HG02642 (cell line): ENCODE data around the gene RHOXF2.
"Not testable (repeated sequence)": the region's sequence is repeated elsewhere in the genome, so short reads cannot be mapped to it uniquely, and the experiment has no call there.

Experiments used
- ATAC-seq: cut with Tn5 transposase; IDR thresholded peaks from one replicate; pipeline ENCODE4 v1.9.1; 2021; ENCODE audit warnings: mild to moderate bottlenecking; ENCODE audit not compliant: unreplicated experiment, poor library complexity

The RHOXF2 gene, protein sequence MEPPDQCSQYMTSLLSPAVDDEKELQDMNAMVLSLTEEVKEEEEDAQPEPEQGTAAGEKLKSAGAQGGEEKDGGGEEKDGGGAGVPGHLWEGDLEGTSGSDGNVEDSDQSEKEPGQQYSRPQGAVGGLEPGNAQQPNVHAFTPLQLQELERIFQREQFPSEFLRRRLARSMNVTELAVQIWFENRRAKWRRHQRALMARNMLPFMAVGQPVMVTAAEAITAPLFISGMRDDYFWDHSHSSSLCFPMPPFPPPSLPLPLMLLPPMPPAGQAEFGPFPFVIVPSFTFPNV

DNA sequence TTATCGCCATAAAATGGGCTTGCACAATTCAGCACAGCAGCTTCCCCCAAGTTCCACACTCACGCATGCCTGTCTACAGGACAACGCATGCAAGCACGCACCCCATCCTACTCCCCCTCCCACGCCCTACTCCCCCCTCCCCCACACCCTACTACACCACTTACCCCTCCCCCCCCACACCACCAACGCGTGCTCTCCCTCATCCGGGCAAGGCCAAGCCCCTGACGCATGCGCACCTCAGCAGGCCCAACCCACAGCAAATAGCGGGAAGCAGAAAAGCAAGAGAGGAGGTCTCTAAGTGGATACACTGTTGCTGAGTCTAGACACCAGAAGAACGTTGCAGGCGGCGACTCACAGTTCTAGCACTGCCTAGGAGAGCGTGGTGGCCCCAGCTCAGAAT, at the start of gene RHOXF2:
Gene RHOXF2 (plus strand): TSS at position 301 of the 400 bp plus-strand sequence. CDS start 138 bp downstream, outside the sequence.
- not testable (repeated sequence) for ATAC-seq

DNA sequence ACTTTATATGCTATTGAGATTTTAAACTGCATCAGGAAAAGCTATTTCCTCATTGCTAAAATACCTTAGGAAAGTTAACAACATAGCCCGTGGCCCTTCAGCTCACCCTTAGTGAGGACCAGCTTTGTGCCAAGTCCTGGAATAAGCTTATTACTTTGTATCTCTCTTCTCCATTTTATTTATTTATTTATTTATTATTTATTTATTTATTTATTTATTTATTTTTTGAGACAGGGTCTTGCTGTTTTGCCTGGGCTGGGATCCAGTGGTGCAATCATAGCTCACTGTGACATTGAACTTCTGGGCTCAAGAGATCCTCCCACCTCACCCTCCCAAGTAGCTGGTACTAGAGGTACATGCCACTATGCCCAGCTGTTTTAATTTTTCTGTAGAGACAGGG, 49.0 kb upstream of the RHOXF2 start:
- ATAC-seq, result no peak

DNA sequence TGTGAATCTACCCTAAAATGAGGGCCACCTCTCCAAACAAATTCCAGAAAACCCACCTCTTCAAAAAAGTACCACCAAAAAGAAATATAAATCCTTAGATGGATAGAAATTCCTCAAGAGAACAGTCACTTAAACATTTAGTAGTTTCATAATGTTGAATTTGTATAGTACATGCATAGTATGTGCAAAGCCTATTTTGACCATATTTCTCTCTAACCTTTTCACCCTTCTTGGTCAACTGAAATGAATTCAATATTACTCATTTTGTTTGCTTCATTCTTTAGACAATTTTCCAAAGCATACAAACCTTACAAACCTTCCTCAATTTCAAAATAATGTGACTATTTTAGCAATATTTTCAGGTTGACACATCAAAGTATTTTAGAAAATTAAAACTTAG, 46.8 kb upstream of the RHOXF2 start:
- no peak for ATAC-seq

DNA sequence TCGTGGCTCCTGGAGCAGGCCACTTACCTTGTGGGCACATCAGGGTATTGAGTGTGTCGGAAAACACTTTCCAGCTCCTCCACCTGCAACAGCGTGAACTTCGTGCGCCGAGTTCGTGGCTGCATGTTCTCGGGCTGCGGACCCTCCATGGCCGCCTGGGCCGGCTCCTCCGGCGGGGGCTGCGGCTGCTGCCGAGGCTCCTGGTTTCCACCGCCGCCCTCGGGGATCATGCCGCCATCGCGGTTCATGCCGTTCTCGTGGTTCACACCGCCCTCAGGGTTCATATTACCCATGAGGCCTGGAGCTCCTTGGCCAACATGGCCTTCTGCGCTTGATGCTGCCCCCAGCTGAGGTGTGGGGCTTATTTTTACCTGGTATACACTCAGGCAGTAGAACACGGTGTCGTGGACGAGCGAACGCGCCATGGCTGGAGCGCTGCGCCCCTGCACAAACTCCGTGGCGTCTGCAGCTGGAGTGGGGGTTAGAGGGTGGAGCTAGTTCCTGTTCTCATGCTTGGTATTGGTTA, 42.9 kb upstream of the RHOXF2 start, which contains the start of gene RHOXF1:
Gene RHOXF1 (minus strand): TSS at position 476 of the 526 bp plus-strand sequence. CDS start 51 bp downstream, at position 425.
- ATAC-seq, result no peak

DNA sequence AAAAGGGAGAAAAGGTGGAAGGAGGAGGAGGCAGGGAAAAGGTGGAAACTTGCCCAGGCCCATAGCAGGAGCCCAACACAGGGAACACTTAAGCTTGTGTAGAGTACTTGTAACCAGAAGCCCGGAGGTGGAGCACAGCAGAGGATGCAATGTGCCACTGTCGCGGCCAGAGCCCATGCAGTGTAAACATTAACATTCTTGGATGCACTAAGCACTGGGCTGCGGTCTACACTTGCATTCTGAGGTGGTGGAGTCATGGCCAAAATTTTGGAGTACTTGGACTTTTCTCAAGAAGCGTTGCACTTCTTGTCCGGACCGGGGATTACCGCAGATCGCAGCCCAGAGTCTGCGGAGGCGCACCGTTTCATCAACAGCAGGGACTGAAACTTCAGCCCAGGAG, 38.2 kb upstream of the RHOXF2 start:
- ATAC-seq, result no peak

DNA sequence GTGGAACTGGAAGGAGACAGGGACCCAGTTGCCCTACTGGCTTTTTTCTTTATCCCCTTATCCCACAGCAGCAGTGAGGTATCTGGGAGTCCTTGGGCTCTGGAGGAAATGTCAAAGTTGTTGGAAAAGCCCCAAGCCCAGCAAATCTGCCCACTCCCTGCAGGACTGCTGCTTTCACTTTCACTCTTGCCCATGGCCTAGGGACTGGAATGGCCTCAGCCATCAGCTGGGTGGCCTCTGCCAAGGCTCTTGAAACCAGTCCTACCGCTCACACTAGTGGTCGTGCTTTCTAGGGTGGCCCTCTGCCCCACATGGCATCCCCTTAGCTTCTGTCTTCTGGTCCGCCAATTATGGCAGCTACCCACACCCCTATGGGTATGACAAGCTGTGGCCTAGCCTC, 33.0 kb upstream of the RHOXF2 start:
- no peak for ATAC-seq

DNA sequence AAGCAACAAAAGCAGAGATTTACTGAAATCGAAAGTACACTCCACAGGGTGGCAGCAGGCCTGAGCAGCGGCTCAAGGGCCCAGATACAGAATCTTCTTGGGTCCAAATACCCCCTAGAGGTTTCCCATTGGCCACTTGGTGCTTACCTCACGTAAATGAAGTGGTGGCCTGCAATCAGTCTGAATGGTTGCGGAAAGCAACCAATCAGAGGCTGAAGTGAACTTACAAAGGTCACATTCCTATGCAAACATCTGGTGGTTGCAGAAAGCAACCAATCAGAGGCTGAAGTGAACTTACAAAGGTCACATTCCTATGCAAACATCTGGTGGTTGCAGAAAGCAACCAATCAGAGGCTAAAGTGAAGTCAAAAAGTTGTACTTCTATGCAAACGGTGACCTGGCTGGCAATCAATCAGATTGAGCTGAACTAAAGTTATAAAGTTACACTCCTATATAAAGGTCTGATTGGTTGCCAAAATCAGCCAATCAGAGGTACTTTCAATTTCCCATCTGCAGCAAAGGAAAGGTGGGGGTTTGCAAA, 30.0 kb upstream of the RHOXF2 start:
- not testable (repeated sequence) for ATAC-seq

DNA sequence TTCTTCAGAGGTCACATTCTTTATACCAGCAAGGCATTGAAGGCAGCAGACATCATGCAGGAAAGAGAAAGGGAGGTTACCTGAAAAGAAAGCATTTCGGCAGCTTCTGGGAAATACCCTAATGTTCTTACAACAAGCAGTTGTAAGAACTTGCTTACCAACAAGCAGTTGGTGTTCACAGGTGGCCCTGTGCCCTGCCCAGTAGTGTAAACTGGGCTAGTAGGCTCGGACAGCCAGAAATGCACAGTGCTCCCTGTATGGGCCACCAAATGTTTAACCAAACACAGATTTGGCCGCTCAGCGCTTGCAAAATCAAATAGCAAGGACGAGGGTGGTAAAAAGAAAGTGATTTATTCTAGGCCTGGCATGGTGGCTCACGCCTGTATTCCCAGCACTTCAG, 22.3 kb upstream of the RHOXF2 start:
- ATAC-seq, result no peak

DNA sequence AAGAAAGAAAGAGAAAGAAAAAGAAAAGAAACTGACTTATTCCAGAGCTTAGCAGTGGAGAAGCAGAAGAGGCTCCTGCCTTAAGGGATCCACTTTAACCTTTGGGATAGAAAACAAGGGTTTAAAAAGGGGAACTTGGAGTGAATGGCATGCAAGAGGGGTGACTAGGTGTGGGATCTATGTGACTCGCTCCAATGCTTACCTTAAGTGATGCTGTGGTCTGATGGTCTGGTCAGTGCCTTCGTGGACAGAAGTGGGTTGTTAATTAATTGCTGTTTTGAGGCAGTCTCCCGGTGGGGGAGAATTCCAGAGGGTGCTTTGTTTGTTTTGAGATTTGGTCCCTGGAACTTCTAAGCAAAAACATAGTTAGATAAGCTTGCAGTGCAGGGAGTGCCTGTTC, 21.6 kb upstream of the RHOXF2 start:
- no peak for ATAC-seq

DNA sequence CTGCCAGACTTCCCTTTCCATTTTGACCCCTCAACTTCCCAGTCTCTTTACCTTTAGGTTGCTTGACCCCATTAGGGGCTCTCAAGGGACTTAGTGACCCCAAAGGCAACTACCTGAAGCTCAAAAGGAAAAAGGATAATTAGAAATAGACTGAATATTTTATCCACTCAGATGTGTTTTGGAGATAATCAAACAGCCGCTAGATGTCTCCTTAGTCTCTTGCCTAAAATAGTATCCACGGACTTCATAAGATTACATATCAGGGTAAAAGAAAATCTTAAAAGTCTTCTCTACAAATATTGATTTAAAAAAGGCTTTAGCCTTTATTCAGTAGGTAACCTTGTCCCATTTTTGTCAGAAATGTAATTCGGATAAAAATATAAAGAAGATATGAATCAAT, 21.0 kb upstream of the RHOXF2 start:
- ATAC-seq, result no peak

DNA sequence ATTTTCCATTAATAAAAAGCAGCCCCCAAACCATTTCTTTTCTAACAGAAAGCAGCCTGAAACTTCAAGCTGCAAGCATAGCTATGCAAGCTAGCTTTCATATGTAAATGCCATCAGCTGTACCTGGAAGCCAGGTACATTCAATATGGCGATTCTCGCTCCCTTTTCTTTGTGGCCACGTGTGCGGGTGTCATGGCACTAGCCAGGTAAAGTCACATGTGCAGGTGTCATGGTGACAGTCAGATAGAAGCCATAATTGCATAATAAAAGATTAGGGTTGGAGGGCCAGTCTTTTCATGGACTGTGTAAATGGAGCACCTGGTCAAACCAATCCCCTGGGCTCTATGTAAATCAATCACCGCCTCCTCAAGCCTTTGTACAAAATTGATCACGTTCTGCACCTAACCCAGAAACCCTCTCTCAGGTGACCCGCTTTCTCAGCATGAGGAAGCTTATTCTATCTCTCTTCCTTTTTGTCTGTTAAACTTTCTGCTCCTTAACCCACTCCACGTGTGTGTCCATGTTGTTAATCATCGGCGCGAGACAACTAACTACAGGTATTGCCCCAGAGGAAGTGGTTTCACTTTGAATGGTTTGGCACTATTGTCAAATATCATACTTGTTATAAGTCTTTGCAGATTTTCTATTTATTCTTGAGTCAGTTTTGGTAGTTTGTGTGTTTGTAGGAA, 18.0 kb upstream of the RHOXF2 start:
- ATAC-seq, result no peak

DNA sequence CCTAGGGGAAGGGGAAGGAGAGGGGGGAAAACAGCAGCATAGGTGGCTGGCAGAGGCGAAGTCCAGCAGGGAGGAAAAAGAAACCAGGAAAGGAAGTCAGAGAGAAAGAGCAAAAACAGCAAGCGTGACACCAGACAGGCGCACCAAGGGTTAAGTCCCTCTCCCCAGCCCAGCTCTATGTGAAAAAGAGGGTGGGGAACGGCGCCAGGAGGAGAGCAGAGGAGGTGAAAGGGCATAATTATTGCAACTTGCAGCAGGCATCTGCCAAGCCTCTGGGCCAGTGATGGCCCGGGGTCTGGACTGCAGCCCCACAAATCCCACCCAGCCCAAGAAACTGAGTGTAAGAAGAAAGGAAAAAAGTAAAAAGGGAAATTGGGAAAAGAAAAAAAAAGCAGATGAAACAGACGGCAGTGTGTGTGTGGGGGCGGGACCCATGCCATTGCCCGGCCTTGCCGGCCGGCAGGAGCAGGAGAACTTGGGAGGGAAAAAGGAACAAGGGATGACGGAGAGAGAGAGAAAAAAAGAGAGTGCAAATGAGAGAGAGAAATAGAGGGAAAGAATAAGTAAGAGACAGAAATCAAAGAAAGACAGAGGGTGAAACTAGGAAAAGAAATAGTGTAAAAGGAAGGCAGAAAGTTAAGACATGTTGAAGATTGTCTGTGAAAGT, 14.1 kb upstream of the RHOXF2 start:
- no peak for ATAC-seq

DNA sequence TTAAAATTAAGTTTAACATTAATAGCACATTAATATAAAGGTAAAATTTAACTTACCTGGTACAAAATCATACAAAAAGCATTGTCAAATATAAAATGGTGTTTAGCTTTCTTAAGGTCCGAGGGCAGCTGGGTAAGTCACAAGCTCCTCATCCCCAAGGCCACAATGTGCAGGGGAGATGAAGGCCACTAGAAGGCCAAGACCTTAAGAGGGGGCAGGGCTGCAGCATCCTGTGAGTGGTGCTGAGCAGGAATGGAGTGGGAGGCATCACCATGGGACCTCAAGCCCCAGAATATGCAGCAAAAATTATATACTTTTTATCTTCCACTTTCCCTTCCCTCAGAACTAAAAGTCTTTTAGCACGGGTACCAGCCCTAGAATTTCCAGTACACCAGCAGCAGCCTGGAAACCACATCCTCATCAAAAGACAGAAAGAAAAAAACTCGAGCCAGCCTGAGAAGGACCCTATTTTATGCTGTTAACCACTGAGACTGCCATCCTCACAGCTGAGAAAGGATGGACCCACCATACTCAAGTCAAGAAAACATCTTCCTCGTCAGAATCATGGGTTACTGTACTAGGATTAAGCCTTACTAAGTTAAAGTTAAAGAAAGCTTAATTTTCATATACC, 13.0 kb upstream of the RHOXF2 start:
- ATAC-seq, result no peak

DNA sequence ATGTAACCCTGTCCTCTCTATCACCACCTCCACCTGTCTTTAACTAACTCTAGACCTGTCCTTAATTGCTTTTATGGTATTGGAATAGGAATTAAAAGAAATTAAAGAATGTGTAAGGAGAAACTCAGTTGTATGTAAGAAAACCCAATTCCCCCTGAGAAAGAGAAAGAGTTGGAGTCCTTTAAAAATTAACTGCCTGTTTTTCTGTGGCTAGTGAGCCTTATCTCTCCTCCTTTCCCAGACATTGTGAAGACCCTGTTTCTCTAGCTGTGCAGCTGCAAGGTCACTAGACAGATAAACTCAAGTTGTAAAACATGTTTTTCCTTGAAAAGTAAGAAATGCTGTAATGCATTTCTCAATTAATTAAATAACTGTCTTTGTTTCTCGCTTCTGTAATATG, 12.1 kb upstream of the RHOXF2 start:
- not testable (repeated sequence) for ATAC-seq

DNA sequence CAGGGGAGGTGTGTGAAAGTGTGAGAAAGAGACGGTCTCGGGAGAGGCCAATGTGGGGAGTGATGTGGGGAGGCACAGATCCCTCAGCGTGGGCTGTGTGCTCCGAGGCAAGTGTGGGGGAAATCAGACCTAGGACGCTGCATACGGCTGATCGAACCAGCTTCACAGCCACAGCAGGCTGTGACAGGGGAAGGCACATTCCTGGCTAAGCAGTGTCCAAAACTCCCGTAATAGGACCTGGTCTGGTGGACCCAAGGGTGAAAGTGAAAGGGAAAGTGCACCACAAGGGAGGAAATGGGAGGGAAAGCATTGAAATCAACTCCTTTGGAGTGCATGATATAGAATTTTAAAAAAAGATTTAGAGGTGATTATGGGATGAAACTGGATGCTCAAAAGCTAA, 10.9 kb upstream of the RHOXF2 start:
- no peak for ATAC-seq

DNA sequence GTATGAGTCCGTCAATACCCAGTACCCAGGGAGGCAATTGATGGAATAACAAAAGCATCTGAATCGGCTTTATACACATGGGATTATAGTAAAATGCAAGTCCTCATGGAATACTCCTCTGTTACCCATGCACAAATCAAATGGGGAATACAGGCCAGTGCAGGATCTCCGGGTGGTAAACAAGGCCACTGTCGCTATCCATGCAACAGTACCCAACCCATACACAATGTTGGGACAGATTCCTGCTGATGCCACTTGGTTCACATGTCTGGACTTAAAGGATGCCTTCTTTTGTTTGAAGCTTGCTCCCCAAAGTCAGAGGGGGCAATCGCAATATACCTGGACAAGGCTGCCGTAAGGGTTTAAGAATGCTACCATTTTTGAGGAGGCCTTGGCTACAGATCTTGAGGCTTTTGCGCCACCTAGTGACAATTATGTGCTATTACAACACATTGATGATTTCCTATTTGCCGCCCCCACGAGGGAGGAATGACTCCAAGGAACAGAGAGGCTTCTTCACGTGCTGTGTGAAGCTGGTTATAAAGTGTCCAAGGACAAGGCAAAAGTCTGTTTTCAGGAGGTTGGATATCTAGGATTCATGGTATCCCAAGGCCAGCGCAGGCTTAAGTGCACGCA, 8.2 kb upstream of the RHOXF2 start:
- ATAC-seq, result not testable (repeated sequence)

DNA sequence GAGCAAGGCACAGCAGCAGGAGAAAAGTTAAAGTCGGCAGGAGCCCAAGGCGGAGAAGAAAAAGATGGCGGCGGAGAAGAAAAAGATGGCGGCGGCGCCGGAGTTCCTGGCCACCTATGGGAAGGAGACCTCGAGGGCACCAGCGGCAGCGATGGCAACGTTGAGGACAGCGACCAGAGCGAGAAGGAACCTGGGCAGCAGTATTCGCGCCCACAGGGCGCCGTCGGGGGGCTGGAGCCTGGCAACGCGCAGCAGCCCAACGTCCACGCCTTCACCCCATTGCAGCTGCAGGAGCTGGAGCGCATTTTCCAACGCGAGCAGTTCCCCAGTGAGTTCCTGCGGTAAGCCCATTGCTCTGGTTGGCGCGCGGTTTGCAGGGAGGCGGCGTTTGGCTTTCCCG, 673 bp downstream of the RHOXF2 start:
- ATAC-seq, result not testable (repeated sequence)

DNA sequence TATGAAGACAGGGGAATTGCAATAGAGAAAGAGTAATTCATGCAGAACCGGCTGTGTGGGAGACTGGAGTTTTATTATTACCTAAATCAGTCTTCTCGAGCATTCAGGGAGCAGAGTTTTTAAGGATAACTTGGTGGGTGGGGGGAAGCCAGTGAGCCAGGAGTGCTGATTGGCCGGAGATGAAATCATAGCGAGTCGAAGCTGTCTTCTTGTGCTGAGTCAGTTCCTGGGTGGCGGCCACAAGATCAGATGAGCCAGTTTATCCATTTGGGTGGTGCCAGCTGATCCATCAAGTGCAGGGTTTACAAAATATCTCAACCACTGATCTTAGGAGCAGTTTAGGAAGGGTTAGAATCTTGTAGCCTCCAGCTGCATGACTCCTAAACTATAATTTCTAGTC, 34.8 kb downstream of the RHOXF2 start:
- ATAC-seq, result not testable (repeated sequence)

DNA sequence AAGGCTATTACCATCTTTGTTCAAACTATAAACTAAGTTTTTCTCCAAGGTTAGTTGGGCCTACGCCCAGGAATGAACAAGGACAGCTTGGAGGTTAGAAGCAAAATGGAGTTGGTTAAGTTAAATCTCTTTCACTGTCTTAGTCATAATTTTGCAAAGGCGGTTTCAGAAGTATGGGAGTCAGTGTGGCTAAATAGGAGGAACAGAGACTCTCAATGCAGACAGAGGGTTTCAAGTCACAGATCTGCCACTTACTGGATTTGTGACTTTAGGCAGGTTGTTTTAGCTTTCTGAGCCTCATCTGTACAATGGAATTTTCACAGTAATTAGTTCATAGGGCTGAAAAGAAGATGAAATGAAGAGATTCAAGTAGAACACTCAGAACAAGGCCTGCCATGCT, 35.3 kb downstream of the RHOXF2 start:
- ATAC-seq, result peak; percentile 82

DNA sequence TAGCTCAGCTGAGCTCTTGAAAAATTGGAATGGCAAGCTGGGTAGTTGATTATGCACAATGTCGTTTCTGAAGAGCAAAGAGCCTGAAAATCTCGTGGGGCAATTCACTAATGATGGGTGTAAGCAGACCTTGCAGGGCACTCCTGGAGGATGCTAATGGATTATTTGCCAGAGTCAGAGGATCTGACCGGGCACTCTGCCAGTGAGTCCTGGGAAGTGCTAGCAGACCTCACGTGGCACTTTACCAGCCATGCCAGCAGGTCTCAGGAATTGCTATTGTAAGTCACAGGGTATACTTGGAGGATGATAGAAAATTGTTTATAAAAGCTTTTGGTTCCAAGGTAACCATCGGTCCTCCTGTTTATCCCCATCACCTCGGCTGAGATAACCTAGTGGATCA, 37.4 kb downstream of the RHOXF2 start:
- not testable (repeated sequence) for ATAC-seq
